ENCODE results near the gene ZFR.
A peak's percentile ranks its signal among the peaks of the same experiment; 100 is the strongest.

The ZFR gene

GRCh38 chr5:32326216-32326772, 118.2 kb downstream of the ZFR start:
- no peaks in the 10 kb centered on the region for H3K79me2 ChIP-seq (ENCODE audit: insufficient read depth, low read length)
- no peaks in the 10 kb centered on the region for H3K4me1 ChIP-seq (ENCODE audit: insufficient read depth, low read length)
- H3K27me3 ChIP-seq (ENCODE audit: insufficient read depth, low read length, poor library complexity), result no peaks in the 10 kb centered on the region
- H3K9me3 ChIP-seq (ENCODE audit: insufficient read depth, low read length, severe bottlenecking), result peaks cover 8% of the 10 kb centered on the region
- no peak overlapping the region for H3K9ac ChIP-seq (ENCODE audit: low read depth, low read length)
- no peak overlapping the region for H3K4me2 ChIP-seq (ENCODE audit: insufficient read depth, low read length)
- H4K20me1 ChIP-seq (ENCODE audit: insufficient read depth, low read length), result no peaks in the 10 kb centered on the region
- DNase-seq (no peak), ATAC-seq (ENCODE audit: insufficient read depth, low read depth) (no peak)
- no peak for TF ChIP-seq CTCF (IDR thresholded peaks at IDR 0.05; ENCODE audit: borderline replicate concordance, extremely low read depth, low read length, poor library complexity, severe bottlenecking)
- no peak for TF ChIP-seq EZH2 (IDR thresholded peaks at IDR 0.05; ENCODE audit: borderline replicate concordance, low read depth, low read length, severe bottlenecking)
- H3K4me3 ChIP-seq (ENCODE audit: low read depth in 1 of 2, low read length in 2 of 2), result no peak overlapping the region
- H3K27ac ChIP-seq (ENCODE audit: low read length), result no peak overlapping the region
- no peaks in the 10 kb centered on the region for H3K36me3 ChIP-seq (ENCODE audit: insufficient read depth, low read length)
- no peak overlapping the region for H2AFZ ChIP-seq (ENCODE audit: low read depth, low read length)

GRCh38 chr5:32325616-32326015, 118.9 kb downstream of the ZFR start:
- ATAC-seq (ENCODE audit: insufficient read depth, low read depth), result no peak
- Histone ChIP-seq H3K4me2 (ENCODE audit: insufficient read depth, low read length) (no peak overlapping the region), H3K27me3 (ENCODE audit: insufficient read depth, low read length, poor library complexity) (no peaks in the 10 kb centered on the region), H3K9ac (ENCODE audit: low read depth, low read length) (no peak overlapping the region), H4K20me1 (ENCODE audit: insufficient read depth, low read length) (no peaks in the 10 kb centered on the region), H2AFZ (ENCODE audit: low read depth, low read length) (no peak overlapping the region), H3K36me3 (ENCODE audit: insufficient read depth, low read length) (no peaks in the 10 kb centered on the region), H3K4me1 (ENCODE audit: insufficient read depth, low read length) (no peaks in the 10 kb centered on the region), H3K79me2 (ENCODE audit: insufficient read depth, low read length) (no peaks in the 10 kb centered on the region), H3K4me3 (ENCODE audit: low read depth in 1 of 2, low read length in 2 of 2) (no peak overlapping the region), H3K9me3 (ENCODE audit: insufficient read depth, low read length, severe bottlenecking) (peaks cover 8% of the 10 kb centered on the region), H3K27ac (ENCODE audit: low read length) (no peak overlapping the region)
- DNase-seq, result no peak
- TF ChIP-seq EZH2 (IDR thresholded peaks at IDR 0.05; ENCODE audit: borderline replicate concordance, low read depth, low read length, severe bottlenecking) (no peak), CTCF (IDR thresholded peaks at IDR 0.05; ENCODE audit: borderline replicate concordance, extremely low read depth, low read length, poor library complexity, severe bottlenecking) (no peak)

GRCh38 chr5:32325062-32325461, 119.5 kb downstream of the ZFR start:
- Histone ChIP-seq H2AFZ (ENCODE audit: low read depth, low read length) (no peak overlapping the region), H3K4me2 (ENCODE audit: insufficient read depth, low read length) (no peak overlapping the region), H3K9me3 (ENCODE audit: insufficient read depth, low read length, severe bottlenecking) (peaks cover 8% of the 10 kb centered on the region), H3K27ac (ENCODE audit: low read length) (no peak overlapping the region), H4K20me1 (ENCODE audit: insufficient read depth, low read length) (no peaks in the 10 kb centered on the region), H3K36me3 (ENCODE audit: insufficient read depth, low read length) (no peaks in the 10 kb centered on the region), H3K9ac (ENCODE audit: low read depth, low read length) (no peak overlapping the region), H3K79me2 (ENCODE audit: insufficient read depth, low read length) (no peaks in the 10 kb centered on the region), H3K4me1 (ENCODE audit: insufficient read depth, low read length) (no peaks in the 10 kb centered on the region), H3K27me3 (ENCODE audit: insufficient read depth, low read length, poor library complexity) (no peaks in the 10 kb centered on the region), H3K4me3 (ENCODE audit: low read depth in 1 of 2, low read length in 2 of 2) (no peak overlapping the region)
- DNase-seq, result no peak
- ATAC-seq (ENCODE audit: insufficient read depth, low read depth), result peak; percentile 37; the same call in 1 of the 3 replicates
- no peak for TF ChIP-seq EZH2 (IDR thresholded peaks at IDR 0.05; ENCODE audit: borderline replicate concordance, low read depth, low read length, severe bottlenecking)
- TF ChIP-seq CTCF (IDR thresholded peaks at IDR 0.05; ENCODE audit: borderline replicate concordance, extremely low read depth, low read length, poor library complexity, severe bottlenecking), result no peak

- Histone ChIP-seq H3K9ac (ENCODE audit: low read depth, low read length) (no peak overlapping the region), H3K4me2 (ENCODE audit: insufficient read depth, low read length) (no peak overlapping the region), H3K9me3 (ENCODE audit: insufficient read depth, low read length, severe bottlenecking) (peaks cover 8% of the 10 kb centered on the region), H4K20me1 (ENCODE audit: insufficient read depth, low read length) (no peaks in the 10 kb centered on the region), H3K79me2 (ENCODE audit: insufficient read depth, low read length) (no peaks in the 10 kb centered on the region), H3K27ac (ENCODE audit: low read length) (no peak overlapping the region), H2AFZ (ENCODE audit: low read depth, low read length) (no peak overlapping the region), H3K36me3 (ENCODE audit: insufficient read depth, low read length) (no peaks in the 10 kb centered on the region), H3K4me1 (ENCODE audit: insufficient read depth, low read length) (no peaks in the 10 kb centered on the region), H3K27me3 (ENCODE audit: insufficient read depth, low read length, poor library complexity) (no peaks in the 10 kb centered on the region), H3K4me3 (ENCODE audit: low read depth in 1 of 2, low read length in 2 of 2) (no peak overlapping the region)
- DNase-seq (no peak), ATAC-seq (ENCODE audit: insufficient read depth, low read depth) (no peak)
- no peak for TF ChIP-seq EZH2 (IDR thresholded peaks at IDR 0.05; ENCODE audit: borderline replicate concordance, low read depth, low read length, severe bottlenecking)
- no peak for TF ChIP-seq CTCF (IDR thresholded peaks at IDR 0.05; ENCODE audit: borderline replicate concordance, extremely low read depth, low read length, poor library complexity, severe bottlenecking)
These were observed 120.8 kb downstream of the ZFR start for GRCh38 chr5:32323741-32324140.
